T-helper 17 cell (primary cell): Measurements from ENCODE around the gene HOXD3. TPM values are rescaled to one million over a fixed set of nuclear protein-coding genes. Genes with fewer than 3 reads are reported as not detected.

Experiments used
- ATAC-seq: fragments of 150-1000 bp; cut with Tn5 transposase; 2 replicates; pipeline ENCODE4 v1.10.0; 2021; ENCODE audit warnings: mild to moderate bottlenecking, moderate library complexity
- DNase-seq, 3 donors: peaks; one replicate each; pipeline versions ENCODE4 v3.0.0 to v3.0.0-alpha.2; 2020 to 2021
- H3K9me3 ChIP-seq: one replicate; pipeline ENCODE4 v1.7.0; 2013; ENCODE audit warnings: low read length, mild to moderate bottlenecking; ENCODE audit not compliant: control insufficient read depth, poor library complexity, severe bottlenecking
- H3K27ac Mint-ChIP-seq: one replicate; pipeline ENCODE4 v1.8.0; 2022; ENCODE audit warnings: mild to moderate bottlenecking, moderate library complexity, mixed read lengths
- H3K27me3 Mint-ChIP-seq: one replicate; pipeline ENCODE4 v1.8.0; 2022; ENCODE audit warnings: mixed read lengths
- H3K36me3 Mint-ChIP-seq: one replicate; pipeline ENCODE4 v1.8.0; 2022; ENCODE audit warnings: low read depth, mixed read lengths
- H3K4me1 Mint-ChIP-seq: one replicate; pipeline ENCODE4 v1.8.0; 2022; ENCODE audit warnings: mild to moderate bottlenecking, mixed read lengths
- H3K4me3 Mint-ChIP-seq: one replicate; pipeline ENCODE4 v1.8.0; 2022; ENCODE audit warnings: mild to moderate bottlenecking, moderate library complexity, mixed read lengths
- total RNA-seq, 4 donors: library from RNA in 2 of 4; stranded (reverse) in 2 of 4; gene quantifications; one replicate each; pipeline ENCODE4 v1.2.3 and lab custom pipeline; 2022 to 2026

HOXD3 gene
- total RNA-seq, 2 donors from 2014 or later, result not detected

DNA sequence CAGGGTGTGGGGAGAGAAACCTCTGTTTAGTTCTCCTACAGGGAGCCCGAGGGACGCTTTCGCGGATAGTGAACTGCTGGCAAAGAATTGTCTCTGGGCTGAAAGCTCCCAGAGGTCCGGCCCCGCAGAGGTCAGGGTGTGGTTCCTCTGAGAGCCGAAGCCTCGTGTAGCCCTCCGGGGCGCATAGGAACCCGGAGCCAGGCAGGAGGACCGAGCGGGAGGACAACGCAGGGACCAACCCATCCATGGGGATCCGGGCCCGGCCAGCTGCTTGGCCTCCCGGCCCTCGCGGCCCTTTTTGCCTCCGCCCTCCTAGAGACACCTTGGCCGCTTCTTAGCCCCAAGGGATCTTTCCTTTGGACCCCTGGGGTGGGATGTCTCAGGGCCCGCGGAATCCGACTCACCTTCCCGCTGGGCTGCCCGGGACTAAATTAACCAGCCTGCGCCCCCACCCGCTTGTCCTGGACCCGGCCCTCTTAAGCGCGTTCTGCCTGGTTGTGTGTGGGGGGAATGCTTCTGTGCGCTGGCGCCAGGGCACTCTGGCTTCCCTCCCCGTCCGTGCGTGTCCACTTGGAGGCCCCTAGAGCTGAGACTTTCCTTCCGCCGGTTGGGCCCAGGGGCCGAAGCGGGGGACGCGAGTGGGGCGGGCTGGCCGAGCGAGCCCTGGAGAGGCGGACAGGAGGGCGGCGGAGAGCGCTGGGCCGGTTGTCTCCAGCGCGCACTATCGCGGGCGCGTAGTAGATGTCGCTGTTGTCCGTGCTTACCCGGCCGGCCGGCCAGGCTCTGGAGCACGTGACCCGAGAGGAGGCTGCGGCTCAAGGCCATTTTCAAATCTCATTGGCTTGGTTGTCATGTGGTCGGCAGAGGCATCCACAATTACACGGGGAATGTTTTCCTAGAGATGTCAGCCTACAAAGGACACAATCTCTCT is 41.0 kb upstream of the HOXD3 start, which contains the start of gene HOXD10:
Gene HOXD10 (plus strand): TSS at position 896 of the 931 bp plus-strand sequence. CDS start 56 bp downstream, outside the sequence.
- Mint-ChIP-seq H3K4me3 (peak within 1 kb of the TSS; percentile 12), H3K27ac (no peak within 1 kb of the TSS), H3K36me3 (peaks cover 6% of the 10 kb centered on the region), H3K4me1 (peaks cover 2% of the 10 kb centered on the region), H3K27me3 (peaks cover 86% of the 10 kb centered on the region)
- H3K9me3 ChIP-seq, result no peaks in the 10 kb centered on the region
- ATAC-seq (no peak), DNase-seq (no peak)

DNA sequence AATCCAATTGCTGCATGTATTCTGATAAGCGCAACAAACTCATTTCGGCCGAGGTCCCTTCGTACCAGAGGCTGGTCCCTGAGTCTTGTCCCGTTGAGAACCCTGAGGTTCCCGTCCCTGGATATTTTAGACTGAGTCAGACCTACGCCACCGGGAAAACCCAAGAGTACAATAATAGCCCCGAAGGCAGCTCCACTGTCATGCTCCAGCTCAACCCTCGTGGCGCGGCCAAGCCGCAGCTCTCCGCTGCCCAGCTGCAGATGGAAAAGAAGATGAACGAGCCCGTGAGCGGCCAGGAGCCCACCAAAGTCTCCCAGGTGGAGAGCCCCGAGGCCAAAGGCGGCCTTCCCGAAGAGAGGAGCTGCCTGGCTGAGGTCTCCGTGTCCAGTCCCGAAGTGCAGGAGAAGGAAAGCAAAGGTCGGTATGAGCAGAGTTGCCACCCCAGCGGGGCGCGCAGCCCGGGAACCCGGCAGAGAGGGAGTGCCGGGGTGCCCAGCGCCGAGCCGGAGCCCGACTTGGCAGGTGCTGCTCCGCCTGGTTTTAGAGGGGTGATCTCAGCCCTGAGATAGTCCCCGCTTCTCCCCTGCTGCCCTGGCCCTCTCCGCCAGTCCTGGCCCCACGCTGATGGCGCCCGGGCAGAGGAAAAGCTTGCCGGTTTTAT is 39.8 kb upstream of the HOXD3 start:
- no peaks in the 10 kb centered on the region for H3K9me3 ChIP-seq
- Mint-ChIP-seq H3K27me3 (peaks cover 80% of the 10 kb centered on the region), H3K4me3 (peak overlapping the region; percentile 12), H3K36me3 (peaks cover 4% of the 10 kb centered on the region), H3K27ac (no peak overlapping the region), H3K4me1 (peaks cover 2% of the 10 kb centered on the region)
- no peak for ATAC-seq
- DNase-seq, result no peak

- Mint-ChIP-seq H3K4me1 (peaks cover 2% of the 10 kb centered on the region), H3K4me3 (no peak overlapping the region)
Measured at GRCh38 chr2:176117823-176118371, 39.2 kb upstream of the HOXD3 start.

GRCh38 chr2:176118601-176119339 is 38.3 kb upstream of the HOXD3 start:
- ATAC-seq (no peak), DNase-seq (no peak)
- Mint-ChIP-seq H3K4me1 (peaks cover 3% of the 10 kb centered on the region), H3K36me3 (peaks cover 4% of the 10 kb centered on the region), H3K27ac (peak overlapping the region; percentile 68), H3K27me3 (peaks cover 69% of the 10 kb centered on the region), H3K4me3 (peak overlapping the region; percentile 15)
- no peaks in the 10 kb centered on the region for H3K9me3 ChIP-seq

More at GRCh38 chr2:176117823-176118371, 39.2 kb upstream of the HOXD3 start:
- peak overlapping the region; percentile 68 for H3K27ac Mint-ChIP-seq
- peaks cover 74% of the 10 kb centered on the region for H3K27me3 Mint-ChIP-seq
- DNase-seq, result no peak
- no peaks in the 10 kb centered on the region for H3K9me3 ChIP-seq
- no peak for ATAC-seq
- peaks cover 4% of the 10 kb centered on the region for H3K36me3 Mint-ChIP-seq

DNA sequence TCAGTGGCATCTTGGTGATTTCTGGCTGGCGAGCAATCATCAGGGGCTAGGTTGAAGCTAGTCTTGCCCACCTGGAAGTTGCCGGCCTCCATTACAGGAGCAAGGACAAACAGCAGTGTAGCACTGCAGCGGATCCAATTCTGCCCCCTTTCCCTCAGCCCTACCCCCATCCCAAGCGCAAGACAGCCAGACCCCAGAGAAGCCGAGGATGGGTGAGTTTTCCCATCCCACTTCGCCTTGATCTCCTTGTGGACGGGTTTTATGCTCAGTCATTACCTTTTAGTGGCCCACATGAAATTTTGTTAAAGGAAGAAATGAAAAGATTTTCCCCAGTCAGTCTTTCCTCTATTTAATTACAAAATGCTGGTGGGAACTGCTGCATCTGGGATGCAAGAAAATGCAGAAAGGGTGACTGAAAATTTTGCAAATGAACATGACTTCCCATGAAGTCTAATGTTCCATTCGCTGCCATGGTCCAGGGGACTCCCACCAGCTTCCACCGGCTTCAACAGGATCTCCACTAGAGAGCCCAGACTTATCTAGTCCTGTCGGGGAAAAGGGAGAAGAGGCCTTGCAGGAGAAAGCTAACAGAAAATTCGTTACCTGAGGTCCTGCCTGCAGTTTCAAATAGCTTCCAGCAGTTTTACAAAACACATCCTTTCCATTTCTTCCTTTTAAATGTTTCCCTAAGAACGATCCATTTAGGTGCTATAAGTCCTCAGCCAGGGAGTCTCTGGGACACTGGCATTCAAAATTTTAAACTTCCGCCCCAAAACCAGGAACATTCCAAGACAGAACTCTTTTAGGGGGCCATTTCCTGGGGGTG is 36.5 kb upstream of the HOXD3 start:
- ATAC-seq (no peak), DNase-seq (no peak)
- peaks cover 7% of the 10 kb centered on the region for H3K36me3 Mint-ChIP-seq
- H3K27ac Mint-ChIP-seq, result peak overlapping the region; percentile 82
- H3K27me3 Mint-ChIP-seq, result peaks cover 76% of the 10 kb centered on the region
- H3K4me1 Mint-ChIP-seq, result peaks cover 5% of the 10 kb centered on the region
- H3K9me3 ChIP-seq, result no peaks in the 10 kb centered on the region
- peak overlapping the region; percentile 34 for H3K4me3 Mint-ChIP-seq

DNA sequence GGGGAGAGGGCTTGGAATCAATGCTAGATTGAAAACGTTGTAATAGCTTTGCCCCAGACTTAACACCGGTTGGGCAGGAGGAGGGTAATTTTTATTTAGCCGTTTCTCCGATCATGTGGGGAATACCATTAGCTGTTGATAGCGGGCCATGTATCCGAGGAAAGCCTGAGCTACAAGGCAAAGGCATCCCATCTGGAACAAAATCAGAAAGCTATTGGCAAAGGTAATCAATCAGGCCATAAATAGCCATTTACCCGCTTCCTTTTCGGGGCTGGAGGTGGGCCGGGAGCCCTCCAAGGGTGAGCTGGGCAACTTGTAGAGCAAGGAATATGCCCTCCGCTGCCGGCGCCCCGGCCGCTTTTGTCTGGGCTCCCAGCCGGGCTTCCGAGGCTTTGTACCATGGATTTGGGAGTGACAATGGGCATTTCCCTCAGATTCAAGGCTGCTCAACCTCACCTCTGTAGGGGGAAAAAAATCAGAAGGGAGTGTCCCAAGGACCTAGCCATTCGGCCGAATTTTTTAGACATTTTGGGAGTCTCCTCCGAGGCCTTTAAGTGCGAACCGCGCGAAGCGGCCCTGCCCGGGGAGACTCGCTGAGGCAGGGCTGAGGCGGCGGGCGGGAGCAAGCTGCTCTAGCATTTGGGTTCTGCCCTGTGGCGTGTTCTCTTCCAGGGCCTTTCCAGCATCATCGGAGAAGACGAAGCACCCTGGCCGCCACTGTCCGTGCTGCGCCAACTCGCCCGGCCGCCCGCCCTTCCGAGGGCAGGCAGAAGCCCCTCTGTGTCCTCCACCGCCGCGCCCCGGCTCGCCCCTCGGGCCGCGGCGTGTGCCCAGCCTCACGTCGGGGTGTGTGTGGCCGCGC is 35.7 kb upstream of the HOXD3 start:
- Mint-ChIP-seq H3K27ac (peak overlapping the region; percentile 82), H3K4me3 (no peak overlapping the region), H3K36me3 (peaks cover 7% of the 10 kb centered on the region), H3K4me1 (peaks cover 6% of the 10 kb centered on the region), H3K27me3 (peaks cover 81% of the 10 kb centered on the region)
- ATAC-seq (no peak), DNase-seq (no peak)
- no peaks in the 10 kb centered on the region for H3K9me3 ChIP-seq

GRCh38 chr2:176122052-176122682 is 34.9 kb upstream of the HOXD3 start:
- Mint-ChIP-seq H3K36me3 (peaks cover 7% of the 10 kb centered on the region), H3K27ac (no peak overlapping the region), H3K4me3 (peak overlapping the region; percentile 55), H3K27me3 (peaks cover 81% of the 10 kb centered on the region), H3K4me1 (peaks cover 6% of the 10 kb centered on the region)
- ATAC-seq (no peak), DNase-seq (no peak)
- no peaks in the 10 kb centered on the region for H3K9me3 ChIP-seq

DNA sequence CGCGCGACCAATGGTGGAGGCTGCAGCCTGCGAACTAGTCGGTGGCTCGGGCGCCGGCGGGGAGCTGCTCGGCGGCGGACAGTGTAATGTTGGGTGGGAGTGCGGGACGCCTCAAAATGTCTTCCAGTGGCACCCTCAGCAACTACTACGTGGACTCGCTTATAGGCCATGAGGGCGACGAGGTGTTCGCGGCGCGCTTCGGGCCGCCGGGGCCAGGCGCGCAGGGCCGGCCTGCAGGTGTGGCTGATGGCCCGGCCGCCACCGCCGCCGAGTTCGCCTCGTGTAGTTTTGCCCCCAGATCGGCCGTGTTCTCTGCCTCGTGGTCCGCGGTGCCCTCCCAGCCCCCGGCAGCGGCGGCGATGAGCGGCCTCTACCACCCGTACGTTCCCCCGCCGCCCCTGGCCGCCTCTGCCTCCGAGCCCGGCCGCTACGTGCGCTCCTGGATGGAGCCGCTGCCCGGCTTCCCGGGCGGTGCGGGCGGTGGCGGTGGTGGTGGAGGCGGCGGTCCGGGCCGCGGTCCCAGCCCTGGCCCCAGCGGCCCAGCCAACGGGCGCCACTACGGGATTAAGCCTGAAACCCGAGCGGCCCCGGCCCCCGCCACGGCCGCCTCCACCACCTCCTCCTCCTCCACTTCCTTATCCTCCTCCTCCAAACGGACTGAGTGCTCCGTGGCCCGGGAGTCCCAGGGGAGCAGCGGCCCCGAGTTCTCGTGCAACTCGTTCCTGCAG is 34.3 kb upstream of the HOXD3 start, which contains the start of gene HOXD9:
Gene HOXD9 (plus strand): TSS at position 37 of the 728 bp plus-strand sequence. CDS start 50 bp downstream, at position 87.
- no peak for ATAC-seq
- peak within 1 kb of the TSS; percentile 55 for H3K4me3 Mint-ChIP-seq
- no peak for DNase-seq
- H3K27me3 Mint-ChIP-seq, result peaks cover 81% of the 10 kb centered on the region
- H3K36me3 Mint-ChIP-seq, result peaks cover 7% of the 10 kb centered on the region
- H3K27ac Mint-ChIP-seq, result peak within 1 kb of the TSS; percentile 82
- H3K9me3 ChIP-seq, result no peaks in the 10 kb centered on the region
- H3K4me1 Mint-ChIP-seq, result peaks cover 6% of the 10 kb centered on the region

GRCh38 chr2:176123411-176124109 is 33.5 kb upstream of the HOXD3 start:
- peak overlapping the region; percentile 72 for H3K27ac Mint-ChIP-seq
- H3K4me3 Mint-ChIP-seq, result peak overlapping the region; percentile 65
- H3K9me3 ChIP-seq, result no peaks in the 10 kb centered on the region
- ATAC-seq (no peak), DNase-seq (no peak)
- H3K4me1 Mint-ChIP-seq, result peaks cover 6% of the 10 kb centered on the region
- peaks cover 7% of the 10 kb centered on the region for H3K36me3 Mint-ChIP-seq
- peaks cover 80% of the 10 kb centered on the region for H3K27me3 Mint-ChIP-seq
